HG03064 (cell line): ENCODE results near the gene ASB11.

Experiments
- ATAC-seq: cut with Tn5 transposase; IDR thresholded peaks from one replicate; pipeline ENCODE4 v1.9.1; 2021; ENCODE audit warnings: low read depth; ENCODE audit not compliant: unreplicated experiment

ASB11 gene

DNA sequence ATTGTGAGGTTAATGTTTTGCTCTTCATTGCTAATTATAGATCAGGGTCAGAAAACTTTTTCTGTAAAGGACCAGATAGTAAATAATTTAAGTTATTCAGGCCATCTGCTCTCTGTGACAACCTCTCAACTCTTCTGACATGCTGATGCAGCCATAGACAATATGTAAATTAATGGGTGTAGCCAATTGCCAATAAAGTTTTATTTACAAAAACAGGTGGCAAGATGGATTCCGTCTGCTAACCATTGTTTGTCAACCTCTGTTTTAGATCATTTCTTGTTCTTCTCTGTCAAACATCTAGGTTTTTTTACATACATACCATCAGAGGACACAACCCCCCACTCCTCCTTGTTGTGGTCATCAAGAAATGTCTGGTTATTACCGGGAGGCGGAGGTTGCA is 79.3 kb downstream of the ASB11 start:
- no peak for ATAC-seq

DNA sequence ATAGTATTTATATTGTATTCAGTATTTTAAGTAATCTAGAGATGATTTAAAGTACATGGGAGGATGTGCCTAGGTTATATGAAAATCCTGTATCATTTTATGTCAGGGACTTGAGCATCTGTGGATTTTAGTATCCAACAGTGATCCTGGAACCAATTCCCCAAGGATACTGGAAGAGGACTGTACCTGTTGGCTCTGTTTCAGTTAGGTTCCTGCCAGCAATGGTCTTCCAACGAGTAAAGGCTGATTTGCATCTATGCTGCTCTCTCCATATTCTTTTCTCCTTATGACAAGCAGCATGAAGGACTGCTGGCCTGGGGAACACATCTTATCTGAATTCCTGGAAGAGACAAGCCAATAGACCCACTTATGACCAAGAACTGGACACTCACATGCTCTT is 80.4 kb downstream of the ASB11 start:
- no peak for ATAC-seq

DNA sequence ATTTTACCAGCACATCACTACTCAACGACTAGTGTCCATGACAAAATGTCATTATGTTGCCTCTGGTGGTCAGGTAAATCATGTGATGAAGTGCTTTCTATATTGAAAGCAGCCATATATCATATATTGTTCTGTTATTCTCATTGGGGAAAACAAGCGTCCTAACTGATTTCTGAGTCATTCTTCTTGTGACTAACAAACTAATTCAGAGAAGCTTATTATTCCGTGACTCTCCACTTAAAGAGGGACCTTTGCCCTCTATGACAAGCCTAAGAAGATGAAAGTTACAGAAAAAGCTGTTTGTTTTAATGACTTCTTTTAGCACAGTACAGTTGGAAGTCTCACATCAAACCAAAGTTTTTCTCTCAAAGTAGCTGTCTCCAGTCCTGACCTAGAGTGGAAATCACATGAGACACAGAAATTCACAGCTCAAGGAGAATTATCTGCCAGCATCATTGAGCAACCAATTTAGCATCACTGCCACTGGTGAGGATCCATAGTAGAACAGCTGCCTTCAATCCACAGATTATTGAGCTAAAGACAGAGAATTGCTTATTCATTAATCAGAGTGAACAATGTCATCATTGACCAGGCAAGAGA is 81.9 kb downstream of the ASB11 start:
- ATAC-seq, result no peak
